SJSA1 (cell line): Measurements from ENCODE around the gene ANKIB1. TPM values are rescaled to one million over a fixed set of nuclear protein-coding genes. Genes with fewer than 3 reads are reported as not detected.

Experiments used
- DNase-seq, 2 experiments: peaks; one replicate each; pipeline ENCODE4 v3.0.0-alpha.2; 2015 to 2020; ENCODE audit warnings: low spot score in 2 of 2, low read depth in 1 of 2
- H3K27ac ChIP-seq: fragments of 250-450 bp; sonication (Bioruptor Pico); 2 replicates; pipeline ENCODE4 v1.5.1; 2020; ENCODE audit warnings: mild to moderate bottlenecking, moderate library complexity
- H3K27me3 ChIP-seq: fragments of 250-450 bp; sonication (Bioruptor Pico); replicated peaks from 2 replicates; pipeline ENCODE4 v1.5.1; 2020; ENCODE audit warnings: mild to moderate bottlenecking, moderate library complexity
- H3K36me3 ChIP-seq: fragments of 250-450 bp; sonication (Bioruptor Pico); 2 replicates; pipeline ENCODE4 v1.5.1; 2020; ENCODE audit warnings: mild to moderate bottlenecking
- H3K4me1 ChIP-seq: fragments of 250-450 bp; sonication (Bioruptor Pico); replicated peaks from 2 replicates; pipeline ENCODE4 v1.6.1; 2021; ENCODE audit warnings: mild to moderate bottlenecking
- H3K4me3 ChIP-seq: fragments of 250-450 bp; sonication (Bioruptor Pico); 2 replicates; pipeline ENCODE4 v1.5.1; 2020; ENCODE audit warnings: mild to moderate bottlenecking
- H3K9me3 ChIP-seq: fragments of 250-450 bp; sonication (Bioruptor Pico); replicated peaks from 2 replicates; pipeline ENCODE4 v1.5.1; 2020; ENCODE audit warnings: mild to moderate bottlenecking
- total RNA-seq: library from RNA; depleted of rRNA; stranded (reverse); fragments of >200 nt; shearing (Covaris generic); gene quantifications from 2 replicates; pipeline ENCODE4 v1.2.3, GENCODE V29; 2014

ANKIB1 gene
- total RNA-seq, 1 experiment from 2014 or later = 34.7 TPM

DNA sequence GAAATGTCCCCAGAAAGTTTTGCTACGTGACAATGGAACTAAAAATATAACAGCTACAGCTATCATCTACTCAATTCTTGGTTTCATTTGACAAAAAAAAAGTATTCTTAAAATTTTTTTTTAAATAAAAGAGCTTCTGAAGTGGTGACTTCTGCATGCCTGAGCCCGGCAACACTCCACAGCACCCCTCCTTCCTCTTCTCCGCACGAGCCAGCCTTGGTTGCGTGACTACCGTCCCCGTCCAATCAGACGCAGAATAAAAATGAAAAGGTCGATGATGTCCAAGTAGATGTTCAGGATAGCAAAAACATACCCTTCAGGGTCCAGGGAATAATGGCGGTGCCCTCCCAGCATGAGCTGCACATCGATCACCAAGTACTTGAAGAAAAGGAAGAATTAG is 167.0 kb downstream of the ANKIB1 start:
- no peak for DNase-seq
- Histone ChIP-seq H3K27ac (no peak overlapping the region), H3K4me3 (no peak overlapping the region), H3K36me3 (no peaks in the 10 kb centered on the region), H3K27me3 (no peaks in the 10 kb centered on the region; the same call in 1 of the 2 replicates), H3K4me1 (no peaks in the 10 kb centered on the region), H3K9me3 (no peaks in the 10 kb centered on the region)

DNA sequence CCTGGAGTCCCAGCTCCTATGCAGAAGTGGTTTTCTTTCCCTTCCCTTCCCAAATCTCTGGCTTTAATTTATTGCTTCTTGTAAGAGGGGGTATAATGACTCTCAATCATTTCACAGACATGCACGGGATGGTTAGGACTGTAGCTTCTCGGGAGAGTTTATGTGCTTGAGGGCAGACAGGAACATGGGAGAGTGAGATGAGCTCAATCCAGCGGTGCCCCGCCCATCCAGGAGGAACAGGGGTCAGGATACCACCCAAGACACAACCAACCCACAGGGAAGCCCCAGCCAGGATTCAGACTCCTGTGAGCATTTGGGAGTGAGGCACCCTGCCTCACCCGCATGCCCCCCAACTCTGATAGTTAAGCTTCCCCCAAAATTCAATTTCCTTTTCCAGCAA is 167.8 kb downstream of the ANKIB1 start:
- Histone ChIP-seq H3K4me1 (no peaks in the 10 kb centered on the region), H3K27me3 (no peaks in the 10 kb centered on the region; the same call in 1 of the 2 replicates), H3K4me3 (no peak overlapping the region), H3K36me3 (no peaks in the 10 kb centered on the region), H3K27ac (no peak overlapping the region), H3K9me3 (no peaks in the 10 kb centered on the region)
- no peak for DNase-seq

DNA sequence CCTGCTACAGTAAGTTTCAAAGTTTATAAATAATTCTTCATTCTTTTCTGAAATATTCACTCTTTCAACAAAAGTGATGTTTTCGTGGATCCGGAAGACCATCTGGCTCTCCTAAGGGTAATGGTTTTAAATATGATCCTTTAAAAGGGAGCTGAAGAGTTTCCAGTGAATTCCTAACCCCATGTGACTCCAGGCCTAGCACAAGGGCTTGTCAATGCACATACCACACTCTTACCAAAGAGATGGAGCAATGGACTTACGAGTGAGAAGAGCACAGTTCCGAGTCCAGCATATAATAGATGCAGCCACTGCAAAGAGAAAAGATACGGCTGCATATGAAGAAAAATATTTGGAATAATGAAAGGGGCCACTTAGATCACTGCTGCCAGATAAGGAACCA is 169.5 kb downstream of the ANKIB1 start:
- H3K9me3 ChIP-seq = no peaks in the 10 kb centered on the region
- no peaks in the 10 kb centered on the region for H3K4me1 ChIP-seq
- no peaks in the 10 kb centered on the region for H3K36me3 ChIP-seq
- DNase-seq = no peak
- H3K27me3 ChIP-seq = no peaks in the 10 kb centered on the region; the same call in 1 of the 2 replicates
- H3K4me3 ChIP-seq = no peak overlapping the region
- no peak overlapping the region for H3K27ac ChIP-seq

DNA sequence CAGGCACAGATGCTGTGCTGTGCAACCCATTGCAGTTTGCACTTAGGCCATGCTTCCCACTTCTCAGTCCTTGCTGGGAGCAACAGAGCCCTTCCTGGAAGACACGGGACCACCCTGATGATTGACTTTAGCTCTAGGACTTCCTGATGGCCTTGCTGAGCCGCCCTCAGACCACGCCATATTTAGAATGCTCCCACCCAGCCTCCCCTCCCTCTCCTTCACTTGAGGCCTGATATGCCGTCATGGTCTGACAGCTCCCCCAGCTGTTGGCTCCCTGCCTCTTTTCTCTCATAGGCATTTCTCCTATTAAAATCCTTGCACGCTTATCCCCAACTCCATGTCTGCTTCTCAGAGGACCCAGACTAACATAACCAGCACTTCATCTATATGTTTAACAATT is 172.1 kb downstream of the ANKIB1 start:
- DNase-seq = no peak
- Histone ChIP-seq H3K4me3 (no peak overlapping the region), H3K27ac (no peak overlapping the region), H3K36me3 (no peaks in the 10 kb centered on the region), H3K27me3 (no peaks in the 10 kb centered on the region; the same call in 1 of the 2 replicates), H3K9me3 (no peaks in the 10 kb centered on the region), H3K4me1 (no peaks in the 10 kb centered on the region)

DNA sequence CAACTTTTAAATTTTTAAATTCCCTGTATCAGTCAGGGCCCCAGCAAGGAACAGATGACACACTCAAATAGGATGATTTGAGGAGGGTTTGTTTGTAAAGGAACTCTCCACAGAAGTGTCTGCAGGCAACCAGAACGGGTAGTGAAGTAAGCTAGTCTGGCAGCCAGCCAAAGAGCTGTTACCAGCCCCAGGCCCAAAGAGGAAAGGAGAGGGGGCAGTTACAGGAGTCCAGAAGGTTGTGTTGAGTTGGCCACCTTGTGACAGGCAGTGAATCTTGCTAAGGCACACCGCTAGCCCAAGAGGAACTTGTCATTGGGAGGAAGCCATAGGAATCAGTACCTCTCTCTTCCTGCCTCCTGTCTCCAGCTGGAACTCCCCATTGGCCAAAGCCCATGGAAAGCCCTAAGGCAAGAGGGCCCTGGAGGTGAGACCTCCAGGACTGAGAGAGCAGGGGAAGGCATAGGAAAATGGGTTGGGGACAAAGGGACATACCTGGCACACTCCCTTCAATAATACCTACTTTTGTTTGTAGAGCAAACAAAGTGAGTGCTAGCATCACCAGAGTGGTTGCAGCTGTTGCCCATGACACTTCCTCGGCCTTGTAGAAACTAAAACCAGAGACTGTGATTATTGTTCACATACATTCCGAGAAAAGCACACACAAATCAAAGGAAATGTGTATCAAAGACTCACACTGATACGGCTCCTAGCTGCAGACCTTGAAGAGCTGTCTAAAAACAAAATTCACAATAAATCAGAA is 176.1 kb downstream of the ANKIB1 start:
- Histone ChIP-seq H3K9me3 (no peaks in the 10 kb centered on the region), H3K27me3 (no peaks in the 10 kb centered on the region), H3K4me3 (no peak overlapping the region), H3K4me1 (peaks cover 11% of the 10 kb centered on the region), H3K27ac (no peak overlapping the region), H3K36me3 (no peaks in the 10 kb centered on the region)
- DNase-seq = no peak

DNA sequence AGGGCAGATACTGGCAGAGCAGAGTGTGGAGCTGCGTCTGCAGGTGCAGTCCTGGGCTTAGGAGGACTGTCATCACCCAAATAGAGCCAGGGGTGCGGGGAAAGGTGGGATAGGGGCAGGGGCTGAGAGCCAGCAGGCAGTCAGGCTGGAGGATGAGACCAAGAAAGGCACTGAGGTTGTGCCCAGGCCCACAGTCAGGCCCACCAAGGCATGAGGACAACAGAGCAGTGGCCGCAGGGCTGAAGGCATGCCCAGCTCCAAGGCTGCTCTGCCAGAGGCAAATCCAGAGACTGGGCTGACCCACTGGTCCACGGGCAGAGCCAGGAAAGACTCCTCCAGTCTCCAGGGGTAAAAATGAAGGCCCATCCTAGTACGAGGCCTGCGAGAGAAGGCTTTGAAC is 177.2 kb downstream of the ANKIB1 start:
- Histone ChIP-seq H3K27ac (no peak overlapping the region), H3K27me3 (no peaks in the 10 kb centered on the region), H3K4me1 (peaks cover 11% of the 10 kb centered on the region), H3K9me3 (no peaks in the 10 kb centered on the region), H3K4me3 (no peak overlapping the region), H3K36me3 (no peaks in the 10 kb centered on the region)
- DNase-seq = no peak

DNA sequence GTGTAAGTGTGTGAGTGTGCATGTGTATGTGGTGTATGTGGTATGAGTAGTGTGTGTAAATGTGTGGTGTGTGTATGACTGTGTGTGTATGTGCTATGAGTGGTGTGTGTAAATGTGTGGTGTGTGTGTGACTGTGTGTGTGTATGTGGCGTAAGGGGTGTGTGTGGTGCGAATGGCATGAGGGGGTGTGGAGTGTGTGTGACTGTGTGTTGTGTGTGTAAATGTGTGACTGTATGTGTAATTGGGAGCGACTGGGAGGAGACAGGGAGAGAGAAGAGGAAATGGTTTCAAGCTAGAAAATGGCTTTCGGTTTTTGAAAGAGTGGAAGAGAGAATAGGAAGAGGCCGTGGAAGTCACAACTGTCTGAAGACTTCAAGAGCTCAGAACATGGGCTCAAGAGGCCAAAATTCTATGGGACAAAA is 177.9 kb downstream of the ANKIB1 start:
- Histone ChIP-seq H3K4me1 (peaks cover 11% of the 10 kb centered on the region), H3K4me3 (no peak overlapping the region), H3K36me3 (no peaks in the 10 kb centered on the region), H3K27ac (no peak overlapping the region), H3K9me3 (no peaks in the 10 kb centered on the region), H3K27me3 (no peaks in the 10 kb centered on the region)
- DNase-seq = no peak

DNA sequence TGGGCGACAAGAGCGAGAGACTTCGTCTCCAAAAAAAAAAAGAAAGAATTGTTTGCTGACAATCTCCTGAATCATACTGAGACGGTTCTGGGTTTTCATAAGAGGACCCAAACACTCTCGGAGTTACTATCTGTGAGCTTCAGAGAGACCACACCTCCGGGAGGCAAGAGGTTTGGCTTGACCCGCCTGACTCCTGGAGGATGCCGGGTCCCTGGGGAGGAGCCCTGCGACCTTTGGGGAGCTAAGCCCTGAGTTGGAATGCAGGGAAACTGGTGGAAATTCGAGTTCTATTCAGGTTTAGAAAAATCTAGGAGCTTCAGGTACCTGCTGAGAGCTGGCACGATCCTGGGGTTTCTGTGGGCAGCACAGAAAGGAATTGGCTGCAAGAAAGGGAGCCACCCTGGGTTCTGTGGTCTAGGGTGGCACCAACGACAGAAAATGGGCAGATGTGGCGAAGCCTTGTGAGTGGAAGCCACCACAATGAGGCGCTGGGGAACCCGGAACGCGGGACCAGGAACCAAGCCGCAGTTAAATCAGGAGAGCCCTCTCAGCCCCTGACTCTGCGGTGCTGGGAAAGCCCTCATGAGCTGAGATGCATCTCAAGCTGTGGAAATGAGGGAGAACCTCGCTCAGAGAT is 179.7 kb downstream of the ANKIB1 start:
- no peak overlapping the region for H3K4me3 ChIP-seq
- no peaks in the 10 kb centered on the region for H3K9me3 ChIP-seq
- H3K27ac ChIP-seq = no peak overlapping the region
- no peak for DNase-seq
- no peaks in the 10 kb centered on the region for H3K36me3 ChIP-seq
- H3K27me3 ChIP-seq = no peaks in the 10 kb centered on the region
- H3K4me1 ChIP-seq = peaks cover 11% of the 10 kb centered on the region

DNA sequence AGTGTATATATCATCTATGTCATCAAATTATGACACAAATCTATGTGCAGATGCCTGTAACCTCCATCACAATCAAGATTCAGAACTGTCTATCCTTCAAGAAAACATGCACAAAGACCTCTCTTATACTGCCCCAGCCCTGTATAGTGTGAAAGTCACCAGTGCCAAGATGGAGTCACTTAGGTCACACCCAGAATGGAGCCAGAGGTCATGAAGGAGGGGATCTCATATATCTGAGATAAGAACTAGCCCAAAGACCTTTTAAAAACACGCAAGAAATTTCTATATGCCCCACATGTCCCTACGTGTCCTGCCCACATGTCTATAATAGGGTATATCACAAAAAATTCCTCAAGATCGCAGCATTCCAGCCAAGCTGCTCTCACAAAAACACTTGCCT is 181.4 kb downstream of the ANKIB1 start:
- Histone ChIP-seq H3K27me3 (no peaks in the 10 kb centered on the region), H3K27ac (no peak overlapping the region), H3K9me3 (no peaks in the 10 kb centered on the region), H3K4me1 (peaks cover 11% of the 10 kb centered on the region), H3K36me3 (no peaks in the 10 kb centered on the region), H3K4me3 (no peak overlapping the region)
- no peak for DNase-seq

DNA sequence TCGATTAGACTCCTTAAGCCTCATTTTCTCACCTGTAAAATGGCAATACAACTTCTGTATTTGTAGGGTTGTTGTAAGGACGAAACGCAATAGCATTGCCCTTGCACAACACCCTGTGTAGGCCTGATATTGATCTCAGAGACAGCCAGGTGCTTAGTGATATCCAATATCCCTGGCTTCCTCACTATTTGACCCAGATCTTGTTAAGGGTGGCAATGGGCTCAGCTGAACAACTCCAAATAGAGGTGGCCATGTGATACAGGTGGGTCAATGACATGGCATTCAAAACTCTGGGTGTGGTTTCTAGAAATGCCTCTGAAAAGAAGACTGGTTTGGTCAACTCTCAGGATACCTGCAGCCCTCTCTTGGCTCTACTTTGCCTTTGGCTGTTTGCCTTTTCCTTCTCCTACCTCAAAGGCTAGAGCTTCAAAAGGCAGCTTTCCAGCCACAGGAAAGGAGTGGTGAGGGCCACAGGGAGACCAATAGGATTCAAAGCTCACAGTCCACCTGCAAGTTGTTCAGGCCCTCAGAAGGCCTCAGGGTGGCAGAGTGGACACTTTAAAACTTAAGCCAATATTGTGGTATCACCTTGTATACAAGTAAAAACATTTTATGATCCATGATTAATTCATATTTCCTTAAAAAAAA is 186.6 kb downstream of the ANKIB1 start:
- Histone ChIP-seq H3K9me3 (no peaks in the 10 kb centered on the region), H3K4me3 (no peak overlapping the region), H3K4me1 (no peaks in the 10 kb centered on the region), H3K36me3 (no peaks in the 10 kb centered on the region), H3K27me3 (no peaks in the 10 kb centered on the region), H3K27ac (no peak overlapping the region)
- no peak for DNase-seq

DNA sequence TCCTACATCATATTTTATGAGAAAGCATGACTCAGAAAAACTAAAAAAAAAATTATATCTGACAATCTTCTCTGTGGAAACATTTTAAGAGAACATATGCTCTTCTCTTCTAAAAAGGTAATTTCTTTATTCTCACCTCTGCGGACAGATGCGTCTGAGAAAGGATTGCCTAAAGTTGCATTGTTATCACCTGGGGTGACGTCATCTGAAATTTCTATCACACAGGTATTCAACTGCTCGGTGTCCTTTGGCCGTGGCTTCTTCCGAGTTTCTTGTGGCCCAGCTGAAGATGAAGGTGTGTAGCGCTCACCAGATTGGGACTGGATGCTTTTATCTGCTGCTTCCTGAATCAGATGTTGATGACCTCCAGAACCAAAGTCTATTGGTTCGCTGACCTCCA is 187.2 kb downstream of the ANKIB1 start:
- no peak for DNase-seq
- Histone ChIP-seq H3K36me3 (no peaks in the 10 kb centered on the region), H3K27ac (no peak overlapping the region), H3K4me1 (no peaks in the 10 kb centered on the region), H3K9me3 (no peaks in the 10 kb centered on the region), H3K4me3 (no peak overlapping the region), H3K27me3 (no peaks in the 10 kb centered on the region)

DNA sequence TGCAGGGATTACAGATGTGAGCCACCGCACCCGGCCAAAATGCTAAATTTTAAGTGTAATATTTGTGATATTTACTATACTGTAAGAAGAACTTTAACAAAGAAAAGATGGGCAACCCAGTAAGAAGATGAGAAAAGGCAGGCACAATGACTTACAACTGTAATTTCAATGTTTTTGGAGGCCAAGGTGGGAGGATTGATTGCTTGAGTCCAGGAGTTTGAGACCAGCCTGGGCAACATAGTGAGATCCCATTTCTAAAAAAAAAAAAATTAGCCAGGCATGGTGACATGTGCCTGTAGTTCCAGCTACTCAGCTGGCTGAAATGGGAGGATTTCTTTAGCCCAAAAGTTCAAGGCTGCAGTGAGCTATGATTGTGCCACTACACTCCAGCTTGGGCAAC is 189.8 kb downstream of the ANKIB1 start:
- Histone ChIP-seq H3K4me1 (no peaks in the 10 kb centered on the region), H3K9me3 (no peaks in the 10 kb centered on the region), H3K27ac (no peak overlapping the region), H3K36me3 (no peaks in the 10 kb centered on the region), H3K27me3 (no peaks in the 10 kb centered on the region), H3K4me3 (no peak overlapping the region)
- no peak for DNase-seq

DNA sequence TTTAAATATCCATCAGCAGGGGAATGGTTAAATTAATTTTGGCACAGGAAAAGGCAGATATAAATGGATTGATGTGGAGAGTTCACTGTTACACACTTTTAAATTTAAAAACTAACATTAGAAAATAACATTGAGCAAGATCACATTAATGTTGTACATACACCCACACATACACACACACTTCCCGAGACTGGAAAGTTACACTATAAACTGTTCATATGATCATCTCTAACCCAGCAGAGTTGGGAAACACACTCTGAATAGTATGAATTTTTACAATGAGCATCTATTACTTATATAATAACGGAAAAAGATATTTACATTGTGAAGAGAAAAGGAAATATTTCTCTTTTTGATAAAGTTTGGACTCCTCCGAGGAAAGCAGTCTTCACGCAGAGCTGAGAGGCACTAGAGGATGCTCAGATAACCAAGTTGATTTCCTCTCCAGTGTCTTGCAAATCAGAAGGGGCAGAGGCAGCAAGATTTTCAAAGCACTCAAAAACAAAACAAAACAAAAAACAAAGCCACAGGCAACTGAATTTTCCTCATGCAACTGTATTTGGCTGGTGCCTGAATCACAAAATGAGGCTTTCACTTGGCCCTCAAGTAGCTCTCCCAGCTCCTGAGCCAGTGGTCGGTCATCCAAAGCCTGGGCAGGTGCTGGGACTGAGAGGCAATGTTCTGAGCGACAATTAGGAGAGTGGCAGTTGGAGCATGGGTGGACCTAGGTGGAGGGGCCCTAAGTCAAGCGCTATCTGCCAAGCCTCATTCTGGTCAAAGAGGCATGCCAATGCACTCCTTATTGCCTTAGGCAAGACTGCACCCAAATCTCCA is 191.1 kb downstream of the ANKIB1 start:
- H3K36me3 ChIP-seq = no peaks in the 10 kb centered on the region
- no peak overlapping the region for H3K4me3 ChIP-seq
- H3K9me3 ChIP-seq = no peaks in the 10 kb centered on the region
- no peaks in the 10 kb centered on the region for H3K4me1 ChIP-seq
- H3K27me3 ChIP-seq = no peaks in the 10 kb centered on the region
- no peak for DNase-seq
- no peak overlapping the region for H3K27ac ChIP-seq
